PC-9 (cell line): ENCODE data around the gene HOXB3. TPM values are rescaled to one million over a fixed set of nuclear protein-coding genes. Genes with fewer than 3 reads are reported as not detected.

Experiments used
- BruUV-seq: library from RNA; stranded (reverse); fragments of 400-500 nt; replicated peaks from 2 replicates; lab custom pipeline; 2021; lab: Mats Ljungman, UMichigan
- CTCF ChIA-PET: fragments of 300-600 bp; sonication (Branson Sonifier 250); formaldehyde crosslinking; loops from one replicate; lab custom pipeline; 2022; ENCODE audit warnings: antibody characterized with exemption; lab: Charles Lee
- POLR2A ChIA-PET: fragments of 300-600 bp; sonication (Branson Sonifier 250); formaldehyde crosslinking; loops from one replicate; lab custom pipeline; 2022; ENCODE audit warnings: antibody characterized with exemption; ENCODE audit not compliant: unreplicated experiment; lab: Charles Lee
- DNase-seq, 2 experiments: peaks; one replicate each; pipeline versions ENCODE4 v3.0.0 to v3.0.0-alpha.2; 2015 to 2022; ENCODE audit warnings: mixed read lengths in 1 of 2
- H2AFZ ChIP-seq: fragments of 200-600 bp; sonication (generic); 2 replicates; pipeline ENCODE4 v1.8.1; 2017; ENCODE audit warnings: antibody characterized with exemption
- H3F3A ChIP-seq: fragments of 200-600 bp; sonication (generic); 2 replicates; pipeline ENCODE4 v1.8.1; 2017; ENCODE audit warnings: antibody characterized with exemption, mild to moderate bottlenecking, low read depth; ENCODE audit not compliant: insufficient read depth
- H3K27ac ChIP-seq: fragments of 200-600 bp; sonication (generic); 2 replicates; pipeline ENCODE4 v1.6.1; 2016; ENCODE audit warnings: mixed run types
- H3K27me3 ChIP-seq: fragments of 200-600 bp; sonication (generic); 2 replicates; pipeline ENCODE4 v1.6.1; 2016; ENCODE audit warnings: low read depth, mixed run types; ENCODE audit not compliant: insufficient read depth
- H3K36me3 ChIP-seq: fragments of 200-600 bp; sonication (generic); 2 replicates; pipeline ENCODE4 v1.6.1; 2016; ENCODE audit warnings: low read depth, mixed run types
- H3K4me1 ChIP-seq: fragments of 200-600 bp; sonication (generic); replicated peaks from 2 replicates; pipeline ENCODE4 v1.6.1; 2016; ENCODE audit warnings: mixed run types; ENCODE audit not compliant: insufficient read depth
- H3K4me2 ChIP-seq: fragments of 200-600 bp; sonication (generic); 2 replicates; pipeline ENCODE4 v1.6.1; 2017; ENCODE audit warnings: mixed run types
- H3K4me3 ChIP-seq: fragments of 200-600 bp; sonication (generic); 2 replicates; pipeline ENCODE4 v1.6.1; 2016; ENCODE audit warnings: mixed run types
- H3K79me2 ChIP-seq: fragments of 200-600 bp; sonication (generic); 2 replicates; pipeline ENCODE4 v1.6.1; 2017; ENCODE audit warnings: low read depth, mixed run types
- H3K9me2 ChIP-seq: fragments of 200-600 bp; sonication (generic); 2 replicates; pipeline ENCODE4 v1.8.1; 2017; ENCODE audit warnings: mild to moderate bottlenecking; ENCODE audit not compliant: insufficient read depth
- H3K9me3 ChIP-seq: fragments of 200-600 bp; sonication (generic); 2 replicates; pipeline ENCODE4 v1.8.1; 2016; ENCODE audit warnings: low read depth; ENCODE audit not compliant: insufficient read depth
- H4K20me1 ChIP-seq: fragments of 200-600 bp; sonication (generic); 2 replicates; pipeline ENCODE4 v1.8.1; 2017; ENCODE audit not compliant: insufficient read depth
- EZH2 ChIP-seq: fragments of 200-600 bp; sonication (generic); IDR thresholded peaks from 2 replicates; pipeline ENCODE4 v1.8.0; 2017; ENCODE audit warnings: antibody characterized with exemption, low read depth
- intact Hi-C: fragments of 100-400 bp; cut with micrococcal nuclease; formaldehyde crosslinking; loops from one replicate; pipeline ENCODE4 v1.10.0; 2022; ENCODE audit not compliant: unreplicated experiment
- total RNA-seq: library from RNA; stranded (reverse); gene quantifications from 2 replicates; pipeline ENCODE4 v1.2.3, GENCODE V29; 2021
- TF ChIP-seq, protein P1 (sequence below): fragments of 200-600 bp; sonication (generic); conservative IDR thresholded peaks from 2 replicates; pipeline ENCODE4 v1.6.1; 2017; ENCODE audit warnings: mixed run types, antibody characterized with exemption, mild to moderate bottlenecking, moderate library complexity

HOXB3 gene
- total RNA-seq, 1 experiment from 2014 or later, result 19.1 TPM

DNA sequence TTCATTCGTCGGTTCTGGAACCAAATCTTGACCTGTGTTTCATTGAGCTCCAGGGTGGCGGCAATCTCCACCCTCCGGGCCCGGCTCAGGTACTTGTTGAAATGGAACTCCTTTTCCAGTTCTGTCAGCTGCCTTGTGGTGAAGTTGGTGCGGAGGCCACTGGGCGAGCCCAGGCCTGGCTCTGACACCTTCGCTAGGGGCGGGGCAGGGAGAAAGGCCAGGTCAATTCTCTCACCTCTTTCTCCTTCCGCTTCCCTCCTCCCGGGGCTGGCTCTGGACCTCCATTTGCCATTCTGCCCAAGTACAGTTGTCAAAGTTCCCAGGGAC, 60.4 kb downstream of the HOXB3 start:
- TF ChIP-seq, protein P1, sequence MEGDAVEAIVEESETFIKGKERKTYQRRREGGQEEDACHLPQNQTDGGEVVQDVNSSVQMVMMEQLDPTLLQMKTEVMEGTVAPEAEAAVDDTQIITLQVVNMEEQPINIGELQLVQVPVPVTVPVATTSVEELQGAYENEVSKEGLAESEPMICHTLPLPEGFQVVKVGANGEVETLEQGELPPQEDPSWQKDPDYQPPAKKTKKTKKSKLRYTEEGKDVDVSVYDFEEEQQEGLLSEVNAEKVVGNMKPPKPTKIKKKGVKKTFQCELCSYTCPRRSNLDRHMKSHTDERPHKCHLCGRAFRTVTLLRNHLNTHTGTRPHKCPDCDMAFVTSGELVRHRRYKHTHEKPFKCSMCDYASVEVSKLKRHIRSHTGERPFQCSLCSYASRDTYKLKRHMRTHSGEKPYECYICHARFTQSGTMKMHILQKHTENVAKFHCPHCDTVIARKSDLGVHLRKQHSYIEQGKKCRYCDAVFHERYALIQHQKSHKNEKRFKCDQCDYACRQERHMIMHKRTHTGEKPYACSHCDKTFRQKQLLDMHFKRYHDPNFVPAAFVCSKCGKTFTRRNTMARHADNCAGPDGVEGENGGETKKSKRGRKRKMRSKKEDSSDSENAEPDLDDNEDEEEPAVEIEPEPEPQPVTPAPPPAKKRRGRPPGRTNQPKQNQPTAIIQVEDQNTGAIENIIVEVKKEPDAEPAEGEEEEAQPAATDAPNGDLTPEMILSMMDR, result no peak
- no peak for TF ChIP-seq EZH2
- CTCF ChIA-PET, result no interaction called here
- H3K27ac ChIP-seq, result no peak overlapping the region

GRCh38 chr17:48528936-48529682, 60.9 kb downstream of the HOXB3 start:
- no peaks in the 10 kb centered on the region for H3K36me3 ChIP-seq
- TF ChIP-seq EZH2, result no peak
- TF ChIP-seq, protein P1, result no peak
- no peaks in the 10 kb centered on the region for H3K9me3 ChIP-seq
- ChIA-PET CTCF (no interaction called here), POLR2A (no interaction called here)
- H3K4me3 ChIP-seq, result no peak overlapping the region
- no peak overlapping the region for H3K4me2 ChIP-seq
- intact Hi-C loops, result no loop called here
- H3K4me1 ChIP-seq, result no peaks in the 10 kb centered on the region
- DNase-seq, result no peak
- no TSS peak for BruUV-seq
- H3F3A ChIP-seq, result peaks cover 3% of the 10 kb centered on the region; the same call in 1 of the 2 replicates
- no peaks in the 10 kb centered on the region for H3K27me3 ChIP-seq
- H2AFZ ChIP-seq, result no peak overlapping the region
- H3K9me2 ChIP-seq, result no peaks in the 10 kb centered on the region
- H3K27ac ChIP-seq, result no peak overlapping the region
- H3K79me2 ChIP-seq, result no peaks in the 10 kb centered on the region
- no peaks in the 10 kb centered on the region for H4K20me1 ChIP-seq

More for the DNA sequence above, 60.4 kb downstream of the HOXB3 start:
- H3K4me3 ChIP-seq, result no peak overlapping the region
- H2AFZ ChIP-seq, result no peak overlapping the region
- no peaks in the 10 kb centered on the region for H3K4me1 ChIP-seq
- DNase-seq, result no peak
- POLR2A ChIA-PET, result no interaction called here
- no peaks in the 10 kb centered on the region for H3K79me2 ChIP-seq
- H3K9me2 ChIP-seq, result no peaks in the 10 kb centered on the region
- no peak overlapping the region for H3K4me2 ChIP-seq
- H3K27me3 ChIP-seq, result no peaks in the 10 kb centered on the region
- peaks cover 4% of the 10 kb centered on the region; the same call in 1 of the 2 replicates for H3F3A ChIP-seq
- no peaks in the 10 kb centered on the region for H4K20me1 ChIP-seq
- H3K9me3 ChIP-seq, result no peaks in the 10 kb centered on the region
- no TSS peak for BruUV-seq
- H3K36me3 ChIP-seq, result no peaks in the 10 kb centered on the region
- intact Hi-C loops, result no loop called here

- Histone ChIP-seq H4K20me1 (no peaks in the 10 kb centered on the region), H3K27ac (no peak overlapping the region), H3K9me3 (no peaks in the 10 kb centered on the region), H3K4me2 (no peak overlapping the region), H3K4me1 (no peaks in the 10 kb centered on the region), H3K79me2 (no peaks in the 10 kb centered on the region), H3K9me2 (no peaks in the 10 kb centered on the region), H3K27me3 (no peaks in the 10 kb centered on the region), H2AFZ (no peak overlapping the region), H3K4me3 (no peak overlapping the region), H3K36me3 (no peaks in the 10 kb centered on the region), H3F3A (no peaks in the 10 kb centered on the region)
- ChIA-PET CTCF (no interaction called here), POLR2A (no interaction called here)
- intact Hi-C loops, result no loop called here
- no TSS peak for BruUV-seq
- TF ChIP-seq, protein P1, result no peak
- no peak for TF ChIP-seq EZH2
- DNase-seq, result no peak
Measured at GRCh38 chr17:48528153-48528935, 61.7 kb downstream of the HOXB3 start.
